Tibial nerve (tissue), 4 donors: ENCODE results near the gene PRUNE1. TPM values are rescaled to one million over a fixed set of nuclear protein-coding genes. Genes with fewer than 3 reads are reported as not detected.

Experiments used
- DNase-seq, 2 donors: peaks; one replicate each; pipeline ENCODE4 v3.0.0-alpha.2; 2019; ENCODE audit warnings: low spot score in 2 of 2
- H3K27ac ChIP-seq, 4 donors: fragments of 200-600 bp; sonication (generic) in 3 of 4; one replicate each; pipeline ENCODE4 v1.5.1; 2017 to 2019; ENCODE audit warnings: mild to moderate bottlenecking in 1 of 4
- H3K27me3 ChIP-seq, 2 donors: fragments of 200-600 bp; sonication (generic) in 1 of 2; one replicate each; pipeline versions ENCODE4 v1.5.1 to v1.6.0; 2017 to 2019
- H3K36me3 ChIP-seq, 3 donors: fragments of 200-600 bp; sonication (generic); one replicate each; pipeline ENCODE4 v1.5.1; 2018 to 2019
- H3K4me1 ChIP-seq, 4 donors: fragments of 200-600 bp; sonication (generic) in 3 of 4; one replicate each; pipeline ENCODE4 v1.5.1; 2017 to 2019
- H3K4me3 ChIP-seq, 4 donors: fragments of 200-600 bp; sonication (generic) in 3 of 4; one replicate each; pipeline ENCODE4 v1.5.1; 2017 to 2019; ENCODE audit warnings: mild to moderate bottlenecking in 1 of 4, moderate library complexity in 1 of 4
- H3K9me3 ChIP-seq, 4 donors: fragments of 200-600 bp; sonication (generic) in 3 of 4; one replicate each; pipeline ENCODE4 v1.5.1; 2017 to 2019
- EP300 ChIP-seq, 2 donors: sonication (generic); formaldehyde crosslinking; IDR thresholded peaks; one replicate each; pipeline ENCODE4 v1.6.1; 2017; ENCODE audit warnings: antibody characterized with exemption in 2 of 2, mild to moderate bottlenecking in 1 of 2
- POLR2A ChIP-seq, 2 donors: fragments of 450-650 bp; IDR thresholded peaks; one replicate each; pipeline ENCODE4 v1.6.1; 2017; ENCODE audit warnings: antibody characterized with exemption in 2 of 2, mild to moderate bottlenecking in 2 of 2, moderate library complexity in 2 of 2
- WGBS, 2 donors: methylation state at CpG; one replicate each; pipeline ENCODE4 v1.1.5; 2018; 5-methylcytosine and 5-hydroxymethylcytosine counted together
- total RNA-seq, 4 donors: library from RNA; depleted of rRNA; stranded (reverse); fragments of >200 nt; gene quantifications; one replicate each; pipeline ENCODE4 v1.1.0, GENCODE V29; 2016
- TF ChIP-seq, protein P1 (sequence below), 5 experiments: fragments of 200-600 bp in 3 of 5; fragments of 450-650 bp in 2 of 5; sonication (generic) in 3 of 5; IDR thresholded peaks; one replicate each; pipeline ENCODE4 v1.5.1; 2016 to 2019; ENCODE audit warnings: antibody characterized with exemption in 5 of 5, mild to moderate bottlenecking in 3 of 5, moderate library complexity in 2 of 5

PRUNE1 gene
- total RNA-seq, 4 donors from 2014 or later: 22.0 to 40.4 (median 28.5) TPM

DNA sequence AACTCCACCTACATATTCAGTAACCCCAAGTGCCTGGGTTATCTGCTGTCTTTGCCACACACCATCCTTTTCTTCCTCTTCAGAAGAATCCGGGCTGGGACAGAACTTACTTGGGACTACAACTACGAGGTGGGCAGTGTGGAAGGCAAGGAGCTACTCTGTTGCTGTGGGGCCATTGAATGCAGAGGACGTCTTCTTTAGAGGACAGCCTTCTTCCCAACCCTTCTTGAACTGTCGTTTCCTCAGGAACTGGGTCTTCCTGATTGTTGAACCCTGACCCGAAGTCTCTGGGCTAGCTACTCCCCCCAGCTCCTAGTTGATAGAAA lies 44.1 kb upstream of the PRUNE1 start:
- Histone ChIP-seq H3K4me1 (peaks cover 0 to 20% (median 7%) of the 10 kb centered on the region in 4 donors), H3K4me3 (no peak overlapping the region), H3K9me3 (no peaks in the 10 kb centered on the region), H3K27ac (no peak overlapping the region), H3K36me3 (peaks cover 3 to 100% (median 45%) of the 10 kb centered on the region in 3 donors), H3K27me3 (no peaks in the 10 kb centered on the region)
- no peak for DNase-seq
- 72 to 76% methylated on average over 5 of the region's 5 CpGs for WGBS, 2 donors
- no peak for TF ChIP-seq EP300 (IDR thresholded peaks at IDR 0.05)
- TF ChIP-seq, protein P1, sequence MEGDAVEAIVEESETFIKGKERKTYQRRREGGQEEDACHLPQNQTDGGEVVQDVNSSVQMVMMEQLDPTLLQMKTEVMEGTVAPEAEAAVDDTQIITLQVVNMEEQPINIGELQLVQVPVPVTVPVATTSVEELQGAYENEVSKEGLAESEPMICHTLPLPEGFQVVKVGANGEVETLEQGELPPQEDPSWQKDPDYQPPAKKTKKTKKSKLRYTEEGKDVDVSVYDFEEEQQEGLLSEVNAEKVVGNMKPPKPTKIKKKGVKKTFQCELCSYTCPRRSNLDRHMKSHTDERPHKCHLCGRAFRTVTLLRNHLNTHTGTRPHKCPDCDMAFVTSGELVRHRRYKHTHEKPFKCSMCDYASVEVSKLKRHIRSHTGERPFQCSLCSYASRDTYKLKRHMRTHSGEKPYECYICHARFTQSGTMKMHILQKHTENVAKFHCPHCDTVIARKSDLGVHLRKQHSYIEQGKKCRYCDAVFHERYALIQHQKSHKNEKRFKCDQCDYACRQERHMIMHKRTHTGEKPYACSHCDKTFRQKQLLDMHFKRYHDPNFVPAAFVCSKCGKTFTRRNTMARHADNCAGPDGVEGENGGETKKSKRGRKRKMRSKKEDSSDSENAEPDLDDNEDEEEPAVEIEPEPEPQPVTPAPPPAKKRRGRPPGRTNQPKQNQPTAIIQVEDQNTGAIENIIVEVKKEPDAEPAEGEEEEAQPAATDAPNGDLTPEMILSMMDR (IDR thresholded peaks at IDR 0.05): no peak
- no peak for TF ChIP-seq POLR2A (IDR thresholded peaks at IDR 0.05)

DNA sequence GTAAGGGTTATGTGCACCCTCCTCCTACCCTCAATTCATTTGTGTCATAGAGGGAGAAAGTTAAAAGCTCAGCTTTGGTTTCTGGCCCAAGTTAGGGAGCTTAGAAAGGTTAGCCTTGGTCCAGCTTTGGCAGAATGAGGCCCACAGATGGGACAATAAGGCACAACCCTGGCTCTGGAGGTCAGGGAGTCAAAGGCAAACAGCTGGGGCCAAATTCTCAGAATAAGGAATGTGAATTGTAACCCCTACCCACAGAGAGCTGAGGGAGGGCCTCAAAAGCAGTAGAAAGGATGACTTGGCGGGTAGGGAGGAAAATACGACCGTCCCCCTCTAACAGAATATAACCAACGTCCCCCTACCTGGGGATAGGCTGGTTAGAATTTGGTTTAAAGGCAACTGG lies 42.6 kb upstream of the PRUNE1 start:
- peaks cover 3 to 86% (median 38%) of the 10 kb centered on the region in 3 donors for H3K36me3 ChIP-seq
- no peaks in the 10 kb centered on the region for H3K9me3 ChIP-seq
- no peak overlapping the region for H3K4me3 ChIP-seq
- H3K4me1 ChIP-seq: peaks cover 0 to 35% (median 19%) of the 10 kb centered on the region in 4 donors
- 63 to 66% methylated on average over 4 of the region's 4 CpGs for WGBS, 2 donors
- no peaks in the 10 kb centered on the region for H3K27me3 ChIP-seq
- no peak for DNase-seq
- TF ChIP-seq POLR2A (IDR thresholded peaks at IDR 0.05): no peak
- TF ChIP-seq, protein P1 (IDR thresholded peaks at IDR 0.05): no peak
- TF ChIP-seq EP300 (IDR thresholded peaks at IDR 0.05): no peak
- H3K27ac ChIP-seq: peak overlapping the region in 1 of 4 donors; percentile 19

DNA sequence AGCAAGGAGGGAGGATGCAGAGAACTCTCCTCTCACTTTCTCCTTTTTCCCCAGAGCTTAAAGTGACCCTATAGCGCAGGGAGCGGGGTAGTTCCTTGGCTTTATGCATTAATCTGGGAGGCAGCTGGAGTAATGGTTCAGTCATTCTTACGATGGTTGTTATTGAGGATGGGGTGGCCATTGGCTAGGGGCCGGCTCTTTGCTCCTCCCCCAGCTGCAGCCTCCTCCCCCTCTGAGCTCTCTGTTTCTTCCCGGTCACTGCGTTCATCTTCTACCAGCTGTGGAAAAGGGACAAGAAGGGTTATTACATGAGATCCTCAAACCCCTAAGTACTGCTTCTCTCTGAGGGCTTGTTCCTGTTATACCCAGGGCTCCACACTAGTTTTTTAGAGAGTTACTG lies 42.2 kb upstream of the PRUNE1 start:
- H3K27me3 ChIP-seq: no peaks in the 10 kb centered on the region
- no peak overlapping the region for H3K4me3 ChIP-seq
- H3K9me3 ChIP-seq: no peaks in the 10 kb centered on the region
- TF ChIP-seq, protein P1 (IDR thresholded peaks at IDR 0.05): no peak
- TF ChIP-seq POLR2A (IDR thresholded peaks at IDR 0.05): no peak
- no peak for TF ChIP-seq EP300 (IDR thresholded peaks at IDR 0.05)
- H3K27ac ChIP-seq: peak overlapping the region in 2 of 4 donors; percentile 19 to 21
- peaks cover 2 to 82% (median 38%) of the 10 kb centered on the region in 3 donors for H3K36me3 ChIP-seq
- 37 to 45% methylated on average over 6 of the region's 6 CpGs for WGBS, 2 donors
- H3K4me1 ChIP-seq: peaks cover 0 to 39% (median 23%) of the 10 kb centered on the region in 4 donors
- no peak for DNase-seq

DNA sequence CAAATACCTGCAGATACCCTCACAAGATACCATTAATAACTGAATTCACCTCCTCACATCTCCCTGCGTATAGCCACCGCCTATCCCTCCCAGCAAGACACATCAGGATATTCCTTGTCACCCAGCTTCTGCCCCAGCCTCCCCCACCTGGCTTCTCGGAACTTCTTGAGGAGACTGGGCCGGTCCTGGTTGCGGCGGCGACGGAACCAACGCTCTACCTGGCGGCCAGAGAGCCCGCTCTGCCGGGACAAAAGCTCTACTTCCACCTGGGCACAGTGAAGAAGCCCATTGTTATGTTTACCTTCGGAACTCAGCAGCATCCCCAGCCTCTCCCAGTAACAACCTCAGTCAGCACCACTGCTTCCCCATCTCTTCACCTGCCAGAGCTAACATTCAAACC lies 40.3 kb upstream of the PRUNE1 start:
- WGBS, 2 donors: 93 to 95% methylated on average over 13 of the region's 13 CpGs
- no peaks in the 10 kb centered on the region for H3K9me3 ChIP-seq
- H3K36me3 ChIP-seq: peaks cover 0 to 63% (median 31%) of the 10 kb centered on the region in 3 donors
- peak overlapping the region in 3 of 4 donors; percentile 55 to 99 (median 98) for H3K27ac ChIP-seq
- no peak for DNase-seq
- TF ChIP-seq, protein P1 (IDR thresholded peaks at IDR 0.05): no peak
- TF ChIP-seq EP300 (IDR thresholded peaks at IDR 0.05) (no peak), POLR2A (IDR thresholded peaks at IDR 0.05) (no peak)
- H3K27me3 ChIP-seq: no peaks in the 10 kb centered on the region
- H3K4me3 ChIP-seq: no peak overlapping the region
- peaks cover 0 to 58% (median 42%) of the 10 kb centered on the region in 4 donors for H3K4me1 ChIP-seq

DNA sequence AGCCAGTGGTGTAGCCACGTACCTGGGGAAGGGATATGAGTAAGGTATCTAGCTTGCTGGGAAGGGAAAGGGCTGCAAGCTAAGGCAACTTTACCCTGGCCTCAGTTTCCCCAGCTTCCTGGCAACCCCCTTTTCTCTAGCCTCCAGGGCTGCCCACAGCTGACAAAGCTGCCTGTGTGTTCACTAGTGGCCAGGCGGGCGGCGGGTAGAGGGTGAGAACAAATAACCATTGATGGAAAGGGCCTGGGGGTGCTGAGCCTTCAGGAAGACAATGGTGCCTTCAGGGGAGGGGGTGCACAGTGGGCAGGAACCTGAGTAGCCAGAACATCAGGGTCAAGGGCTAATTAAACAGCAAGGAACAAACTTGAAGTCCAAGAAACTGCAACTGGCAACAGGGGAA lies 39.8 kb upstream of the PRUNE1 start:
- H3K4me3 ChIP-seq: no peak overlapping the region
- H3K27ac ChIP-seq: peak overlapping the region in 3 of 4 donors; percentile 55 to 99 (median 98)
- no peak for TF ChIP-seq POLR2A (IDR thresholded peaks at IDR 0.05)
- TF ChIP-seq, protein P1 (IDR thresholded peaks at IDR 0.05): no peak
- TF ChIP-seq EP300 (IDR thresholded peaks at IDR 0.05): peak in 1 of 2 donors; percentile 40
- peaks cover 0 to 64% (median 46%) of the 10 kb centered on the region in 4 donors for H3K4me1 ChIP-seq
- H3K36me3 ChIP-seq: peaks cover 0 to 58% (median 31%) of the 10 kb centered on the region in 3 donors
- H3K9me3 ChIP-seq: no peaks in the 10 kb centered on the region
- DNase-seq: no peak
- WGBS, 2 donors: 56 to 71% methylated on average over 4 of the region's 4 CpGs
- no peaks in the 10 kb centered on the region for H3K27me3 ChIP-seq
